Peyer's patch (tissue), 4 donors: Measurements from ENCODE around the gene GAS7.

ENCODE experiments used
- CTCF ChIP-seq, 6 experiments: fragments of 450-650 bp in 4 of 6; fragments of 200-600 bp in 2 of 6; sonication (generic) in 1 of 6; IDR thresholded peaks; one replicate each; pipeline ENCODE4 v1.5.1; 2017 to 2019; ENCODE audit warnings: antibody characterized with exemption in 6 of 6, mild to moderate bottlenecking in 3 of 6, moderate library complexity in 1 of 6
- POLR2A ChIP-seq, 2 donors: fragments of 450-650 bp; IDR thresholded peaks; one replicate each; pipeline ENCODE4 v1.5.1; 2017; ENCODE audit warnings: antibody characterized with exemption in 2 of 2, mild to moderate bottlenecking in 2 of 2, moderate library complexity in 2 of 2

- TF ChIP-seq CTCF (IDR thresholded peaks at IDR 0.05) (no peak), POLR2A (IDR thresholded peaks at IDR 0.05) (no peak)
These were observed 194.7 kb downstream of the GAS7 start for GRCh38 chr17:10003705-10004104.
